Fibroblast of peridontal ligament (primary cell): ENCODE results near the gene CNGA3.

Experiments used
- DNase-seq: peaks from one replicate; pipeline ENCODE4 v3.0.0-alpha.2; 2010; ENCODE audit errors: extremely low read depth

Gene CNGA3

DNA sequence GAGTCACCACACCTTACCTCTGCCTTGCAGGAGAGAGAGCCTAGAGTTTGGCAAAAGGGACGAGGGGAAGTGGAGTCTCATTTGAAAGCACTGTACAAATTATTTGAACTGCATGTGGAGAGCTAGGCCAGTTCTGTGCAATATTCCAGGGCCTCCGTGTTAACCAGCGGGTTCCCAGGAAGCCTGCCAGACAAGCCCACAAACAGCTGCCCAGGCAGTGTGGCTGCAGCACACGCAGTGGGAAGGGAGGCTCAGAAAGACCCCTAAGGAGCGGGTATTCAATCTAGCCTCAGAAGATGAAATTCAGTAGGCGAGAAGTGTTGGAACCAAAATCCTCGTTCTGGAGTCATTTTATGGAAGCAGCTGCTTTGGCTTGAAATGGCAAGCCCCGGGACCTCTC, 30.7 kb downstream of the CNGA3 start:
- no peak for DNase-seq

DNA sequence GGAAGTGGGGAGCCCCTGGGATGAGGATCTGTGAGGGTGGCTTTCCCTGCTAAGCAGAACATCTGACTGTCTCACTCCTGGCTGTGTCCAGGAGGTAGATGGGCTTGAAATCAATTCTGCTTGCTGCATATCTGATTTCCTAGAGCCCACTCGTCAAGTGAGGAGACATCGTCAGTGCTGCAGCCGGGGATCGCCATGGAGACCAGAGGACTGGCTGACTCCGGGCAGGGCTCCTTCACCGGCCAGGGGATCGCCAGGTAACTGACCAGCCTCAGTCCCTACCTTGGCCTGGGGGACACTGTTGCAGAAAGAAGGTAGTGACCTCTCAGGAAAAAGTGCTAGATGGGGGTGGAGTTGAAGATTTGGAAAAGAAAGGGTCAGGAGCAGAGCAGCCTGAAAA, 31.3 kb downstream of the CNGA3 start:
- no peak for DNase-seq

DNA sequence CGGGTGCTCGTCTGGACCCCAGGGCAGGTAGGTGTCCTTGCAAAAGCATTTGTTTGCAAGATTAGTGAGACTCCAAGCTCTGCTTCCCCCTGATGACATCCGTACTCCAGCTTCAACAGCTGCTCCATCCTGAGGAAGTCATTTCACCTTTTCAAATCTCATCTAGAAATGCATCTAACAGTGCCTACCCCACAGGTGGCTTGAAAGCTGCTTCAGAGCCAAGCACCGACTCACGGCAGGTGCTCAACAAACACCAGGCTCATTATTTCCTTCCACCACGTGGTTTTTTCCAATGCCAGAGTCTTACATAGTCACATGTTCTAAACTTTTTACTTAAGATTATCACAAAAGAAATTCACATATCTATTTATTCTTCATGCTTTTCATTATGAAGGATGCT, 31.9 kb downstream of the CNGA3 start:
- DNase-seq = no peak

DNA sequence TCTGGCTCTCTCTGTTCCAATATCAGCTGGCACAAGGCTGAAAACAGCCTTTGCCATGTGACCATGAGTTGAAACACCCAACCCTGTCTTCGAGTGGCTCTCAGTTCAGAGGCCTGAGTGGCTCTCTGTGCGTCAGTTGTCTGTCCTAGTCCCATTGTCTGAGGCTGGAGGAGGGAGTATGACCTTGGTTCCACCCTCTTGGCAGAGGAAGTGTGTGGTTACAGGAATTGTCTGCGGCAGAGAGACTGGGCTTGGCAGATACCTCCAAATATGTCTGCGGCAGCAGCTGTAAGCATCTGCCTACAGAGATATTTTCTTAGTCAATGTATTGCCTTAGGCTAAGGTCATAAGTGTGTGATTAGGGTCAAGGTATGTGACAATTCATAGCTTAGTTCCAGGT, 32.6 kb downstream of the CNGA3 start:
- peak; percentile 38 for DNase-seq

DNA sequence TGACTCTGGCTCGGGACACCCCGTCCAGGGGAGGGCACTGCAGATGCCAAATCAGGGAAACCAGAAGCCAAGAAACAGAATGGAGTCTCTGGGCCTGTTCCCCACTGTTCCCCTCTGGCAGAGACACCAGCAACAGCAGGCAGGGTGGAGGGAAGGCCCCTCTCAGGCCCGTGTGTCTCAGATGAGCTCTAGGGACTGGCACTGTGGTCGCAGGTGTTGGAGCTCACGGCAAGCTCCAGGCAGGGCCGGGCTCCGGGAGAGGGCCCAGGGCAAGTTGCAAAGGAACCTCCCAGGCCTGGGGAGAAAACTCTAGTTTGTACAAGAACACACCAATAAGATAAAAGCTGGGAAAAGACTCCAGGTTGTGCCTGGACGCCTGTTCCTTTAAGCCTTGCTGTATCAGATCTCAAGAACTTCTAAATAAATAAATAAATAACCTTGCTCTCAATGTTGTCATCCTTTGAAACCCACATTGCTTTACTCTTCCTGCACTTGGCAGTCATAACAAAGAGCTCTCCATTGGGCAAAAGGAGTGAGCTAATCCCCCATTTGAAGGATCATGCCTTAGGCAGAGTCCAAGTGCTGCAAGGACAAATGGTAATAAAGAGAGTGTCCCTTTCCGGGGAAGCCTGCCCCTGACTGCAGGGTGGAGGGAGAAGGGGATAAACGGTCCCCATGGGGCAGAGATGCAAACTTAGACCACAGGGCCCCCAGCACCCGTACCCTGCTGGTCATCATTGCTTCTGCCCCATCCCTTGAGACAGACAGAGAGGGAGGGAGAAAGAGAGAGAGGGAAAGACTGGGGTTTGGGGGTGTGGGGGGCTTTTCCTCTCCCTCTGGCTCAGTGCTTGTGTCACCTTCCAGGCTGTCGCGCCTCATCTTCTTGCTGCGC, 33.3 kb downstream of the CNGA3 start:
- no peak for DNase-seq

DNA sequence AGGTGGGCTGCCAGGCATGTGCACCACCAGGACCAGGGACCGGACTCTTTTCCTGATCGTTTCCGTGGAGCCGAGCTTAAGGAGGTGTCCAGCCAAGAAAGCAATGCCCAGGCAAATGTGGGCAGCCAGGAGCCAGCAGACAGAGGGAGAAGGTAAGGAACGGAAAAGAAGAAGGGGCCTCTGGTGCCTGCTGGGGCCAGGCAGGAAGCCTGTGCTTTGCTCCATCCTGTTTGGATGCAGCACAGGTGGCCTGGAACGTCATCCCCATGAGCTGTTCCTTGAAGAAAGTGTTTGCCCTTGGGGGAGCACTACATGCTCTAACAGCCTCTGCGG, 33.9 kb downstream of the CNGA3 start:
- DNase-seq = no peak

DNA sequence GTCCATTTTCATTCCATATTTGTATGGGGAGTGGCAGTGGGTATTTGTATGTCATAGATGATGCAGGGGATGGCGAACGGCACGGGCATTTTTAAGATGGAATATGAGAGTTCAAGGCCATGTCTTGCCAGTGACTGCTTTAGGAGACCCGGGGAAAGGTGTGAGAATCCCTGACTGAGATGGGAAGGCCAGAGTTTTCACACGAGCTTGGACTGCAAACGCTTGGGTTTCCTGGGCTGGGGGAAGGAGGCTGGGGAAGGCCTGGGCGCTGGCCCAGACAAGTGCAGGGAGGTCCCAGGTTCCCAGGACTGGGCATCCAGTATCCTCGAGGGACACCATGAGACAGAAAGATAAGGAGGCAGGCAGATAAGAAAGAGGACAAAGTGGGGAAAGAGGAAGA, 35.2 kb downstream of the CNGA3 start:
- DNase-seq = no peak

DNA sequence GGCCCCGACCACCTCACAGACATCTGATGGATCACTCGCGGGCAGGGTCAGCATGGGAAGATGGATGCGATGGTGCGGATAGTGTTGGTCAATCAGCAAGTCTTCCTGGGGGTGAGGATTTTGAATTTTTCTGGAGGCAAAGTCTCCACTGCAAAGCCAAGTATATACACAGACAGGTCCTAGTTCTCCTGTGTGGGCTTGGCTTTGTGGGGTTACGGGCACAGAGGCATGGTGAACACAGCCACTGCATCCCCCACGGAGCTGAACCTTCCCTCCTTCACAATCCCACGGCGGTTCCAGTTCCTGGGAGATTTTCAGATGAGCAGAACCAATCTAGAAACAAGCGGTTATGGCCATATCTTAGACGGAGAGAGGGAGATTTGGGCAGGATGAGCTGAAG, 35.8 kb downstream of the CNGA3 start:
- DNase-seq = no peak

DNA sequence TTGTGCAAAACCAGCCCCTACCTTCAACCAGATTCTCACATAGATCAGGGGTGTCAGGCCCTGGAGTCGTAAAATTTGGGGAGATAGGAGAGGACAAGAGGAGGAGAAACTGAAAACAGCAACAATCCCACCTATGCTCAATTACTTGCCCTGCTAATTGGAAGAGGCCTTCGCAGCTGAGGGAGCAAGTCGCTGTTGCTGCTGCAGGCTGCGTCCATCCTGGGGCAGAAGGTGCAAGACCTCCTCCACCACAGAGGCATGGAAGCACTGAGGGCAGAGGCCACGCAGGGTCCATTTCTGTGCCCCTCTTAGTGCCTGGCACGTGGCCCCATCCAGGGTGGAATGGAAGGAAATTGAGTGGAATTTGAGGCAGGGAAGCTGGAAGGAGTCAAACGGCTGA, 36.5 kb downstream of the CNGA3 start:
- no peak for DNase-seq

DNA sequence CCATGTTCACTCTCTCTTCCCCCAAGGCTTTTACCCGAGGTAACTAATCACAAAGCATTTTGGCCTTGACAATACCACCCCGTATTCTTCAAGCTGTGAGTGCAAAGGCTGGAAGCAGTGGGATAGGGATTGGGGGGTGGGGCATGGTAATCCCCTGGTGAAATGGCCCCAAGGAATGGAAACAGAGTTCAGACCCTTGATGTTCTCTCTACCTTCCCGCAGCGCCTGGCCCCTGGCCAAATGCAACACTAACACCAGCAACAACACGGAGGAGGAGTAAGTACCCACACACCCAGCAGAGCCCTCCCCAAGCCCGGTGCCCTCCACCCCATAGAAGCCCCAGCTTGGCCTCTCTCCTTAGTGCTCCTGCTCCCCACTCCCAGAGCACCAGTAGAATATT, 36.9 kb downstream of the CNGA3 start:
- no peak for DNase-seq

DNA sequence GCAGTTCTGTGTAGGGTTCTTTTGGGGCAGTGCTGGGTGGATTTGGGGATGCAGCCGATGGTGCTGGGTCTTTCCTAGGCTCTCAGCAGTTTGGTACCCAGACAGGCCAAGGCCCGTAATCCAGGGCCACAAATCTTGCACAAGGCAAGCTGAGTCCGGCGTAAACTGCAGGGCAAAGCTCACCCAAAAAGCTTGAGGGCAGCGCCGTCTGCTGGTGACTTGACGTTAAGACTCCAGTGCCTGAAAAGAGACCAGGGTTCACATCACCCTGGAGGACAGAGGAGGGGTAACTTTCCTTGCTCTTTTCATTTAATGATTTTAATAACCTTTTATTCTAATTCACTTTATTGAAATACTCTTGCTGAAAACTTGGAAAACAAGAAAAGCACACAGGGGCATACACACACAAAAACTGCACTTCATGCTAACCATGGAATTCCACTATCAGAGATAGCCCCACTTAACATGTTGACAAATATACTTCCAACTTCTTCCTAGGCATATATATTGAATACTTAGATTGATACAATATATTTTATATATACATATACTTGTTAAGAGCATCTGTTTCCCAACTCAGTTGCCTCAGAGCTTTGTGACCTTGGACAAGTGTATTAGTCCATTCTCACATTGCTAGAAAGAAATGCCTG, 38.9 kb downstream of the CNGA3 start:
- peak; percentile 79 for DNase-seq

DNA sequence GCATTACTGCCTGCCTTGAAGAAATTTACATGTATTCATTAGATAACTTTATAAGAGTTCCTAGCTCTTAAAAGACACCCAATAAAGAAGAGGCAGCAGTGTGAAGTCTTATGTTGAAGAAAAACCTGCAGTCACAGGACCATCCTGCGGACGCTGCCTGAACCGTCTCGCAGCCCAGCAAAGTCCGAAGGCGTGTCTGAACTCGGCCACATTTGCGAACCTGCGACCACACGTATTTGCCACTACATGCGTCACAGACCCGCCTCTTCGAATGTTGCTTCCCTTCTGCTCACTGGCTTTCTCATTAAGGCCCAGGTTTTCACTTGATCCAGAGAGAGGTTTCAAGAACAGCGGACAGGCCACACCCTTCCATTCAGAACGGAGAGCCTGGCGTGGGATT, 41.2 kb downstream of the CNGA3 start:
- DNase-seq = no peak

DNA sequence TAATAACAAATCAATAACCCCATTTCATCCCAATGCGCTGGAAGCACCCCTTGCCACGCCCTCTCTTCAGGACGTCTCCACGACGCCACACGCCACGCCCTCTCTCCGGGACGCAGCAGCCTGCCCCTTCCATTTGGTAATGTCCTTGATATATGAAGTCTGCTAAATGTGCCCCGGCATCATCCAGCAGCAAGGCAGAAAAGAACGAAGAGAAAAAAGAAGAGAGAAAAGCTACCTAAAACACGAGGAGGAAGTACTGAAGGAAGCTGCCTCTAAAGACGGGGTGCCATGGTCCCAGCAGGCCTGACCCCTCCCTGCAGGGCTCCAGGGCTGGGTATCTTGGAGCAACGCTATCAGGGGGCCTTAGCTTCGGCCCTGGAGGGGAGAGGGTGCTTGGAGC, 41.8 kb downstream of the CNGA3 start:
- DNase-seq = no peak

DNA sequence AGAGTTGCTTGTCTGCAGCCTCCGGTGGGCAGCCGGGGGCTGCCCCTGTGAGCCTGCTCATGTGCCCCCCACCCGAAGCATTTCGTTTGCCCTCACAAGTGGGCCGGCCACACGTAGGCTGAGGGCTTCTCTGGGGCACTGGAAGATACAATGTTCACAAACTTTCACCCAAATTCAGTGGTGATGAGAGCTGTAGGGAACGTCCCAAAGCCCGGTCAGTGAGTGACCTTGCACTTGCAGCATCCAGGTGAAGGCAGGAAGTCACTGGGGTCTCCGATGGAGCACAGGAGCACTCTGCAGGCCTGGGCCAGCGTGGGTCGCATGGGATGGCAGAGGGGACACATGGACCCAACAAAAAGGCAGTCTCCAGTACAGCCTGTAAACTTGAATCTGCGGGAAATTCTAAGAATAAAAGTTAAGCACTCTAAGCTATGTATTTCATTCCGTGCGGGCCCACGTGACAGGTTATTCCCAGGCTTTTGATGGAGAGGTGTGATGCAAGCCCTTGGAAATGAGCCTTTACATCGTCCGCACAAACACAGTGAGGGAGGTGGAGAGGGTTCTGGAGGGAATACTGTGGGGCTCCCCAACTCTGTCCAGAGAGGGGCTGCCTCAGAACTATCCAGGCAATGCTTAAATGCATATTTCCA, 42.5 kb downstream of the CNGA3 start:
- DNase-seq = no peak

DNA sequence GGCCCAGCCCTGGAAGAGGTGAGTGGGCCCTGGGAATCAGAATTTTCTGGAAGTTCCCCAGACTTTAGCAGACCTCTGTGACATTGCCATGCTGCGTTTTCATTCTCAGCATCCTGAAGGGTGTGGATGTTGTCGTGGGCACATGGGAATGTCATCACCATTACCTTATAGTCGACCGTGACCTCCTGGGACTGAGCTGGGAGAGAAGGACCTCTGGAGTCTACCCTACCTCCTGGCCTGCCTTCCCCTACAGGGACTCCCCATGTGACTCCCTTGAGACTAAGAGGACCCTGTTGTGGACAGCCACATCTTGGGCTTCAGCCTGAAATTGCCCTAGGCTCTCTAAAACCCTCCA, 43.0 kb downstream of the CNGA3 start:
- DNase-seq = no peak

DNA sequence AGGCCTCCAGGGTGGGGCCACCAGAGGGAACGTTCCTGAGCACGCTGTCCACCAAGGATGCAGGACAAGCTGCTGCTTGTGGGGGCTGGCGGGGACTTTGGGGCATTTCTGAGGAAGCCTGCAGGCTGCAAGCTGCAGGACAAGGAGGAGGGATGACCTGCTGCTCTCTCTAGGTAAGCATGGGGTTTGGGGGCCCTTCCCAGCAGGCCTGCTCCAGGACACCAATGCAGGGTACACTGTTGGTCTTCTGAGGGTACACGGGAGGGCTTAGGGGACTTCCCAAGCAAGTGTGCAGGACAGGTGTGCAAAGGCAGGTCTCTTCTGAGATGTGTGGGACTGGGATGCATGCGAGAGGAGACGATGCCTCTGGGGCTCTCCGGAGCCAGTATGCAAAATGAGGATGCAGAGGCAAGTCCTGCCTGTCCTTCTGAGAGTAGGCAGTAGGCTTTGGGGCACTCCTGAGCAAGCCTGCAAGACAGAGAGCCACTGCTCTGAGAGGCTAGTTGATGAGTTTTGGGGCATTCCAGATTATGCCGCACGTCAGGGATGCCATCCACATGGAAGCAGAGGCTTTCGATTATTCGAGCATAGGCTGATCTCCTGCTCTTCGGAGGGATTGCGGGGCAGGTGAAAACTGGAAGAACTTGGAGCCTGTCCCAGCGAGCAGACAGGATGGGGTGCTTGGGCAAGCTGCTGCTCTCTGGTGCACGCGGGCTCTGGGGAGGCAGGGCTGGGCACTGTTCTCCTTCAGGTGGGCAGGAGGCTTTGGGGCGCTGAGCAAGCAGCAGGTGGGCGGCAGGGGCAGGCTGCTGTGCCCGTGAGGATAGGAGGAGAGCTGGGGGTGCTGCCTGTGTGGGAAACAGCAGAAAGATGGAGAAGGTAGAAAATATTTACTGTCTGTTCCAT, 44.6 kb downstream of the CNGA3 start:
- DNase-seq = no peak

DNA sequence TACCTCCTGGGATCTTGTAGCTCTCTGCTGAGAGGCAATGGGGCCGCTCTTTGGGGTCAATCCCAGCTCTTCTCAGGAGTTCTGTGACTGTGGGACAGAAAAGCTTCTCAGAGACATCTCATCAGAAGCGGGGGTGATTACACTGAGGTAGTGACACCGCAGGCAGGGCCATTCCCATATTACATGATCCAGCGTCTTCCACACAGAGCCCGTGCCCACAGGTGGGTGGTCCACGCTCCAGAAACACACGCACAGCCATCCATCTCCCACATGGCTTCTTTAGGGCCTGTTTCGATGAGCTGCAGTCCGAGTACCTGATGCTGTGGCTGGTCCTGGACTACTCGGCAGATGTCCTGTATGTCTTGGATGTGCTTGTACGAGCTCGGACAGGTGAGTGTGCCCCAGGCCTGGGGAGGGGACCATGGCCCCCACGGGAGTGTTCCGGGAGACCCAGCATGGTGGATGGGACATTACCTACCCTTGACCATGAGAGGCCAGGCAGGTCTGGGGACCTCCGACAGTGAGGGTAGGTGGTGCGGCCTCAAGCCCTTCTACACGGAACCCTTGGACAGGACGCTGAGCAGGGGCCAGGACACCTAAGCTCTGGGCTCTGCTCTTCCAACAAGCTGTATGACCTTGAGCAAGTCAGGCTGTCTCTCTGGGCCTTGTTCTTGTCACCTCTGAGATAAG, 45.5 kb downstream of the CNGA3 start:
- DNase-seq = no peak

DNA sequence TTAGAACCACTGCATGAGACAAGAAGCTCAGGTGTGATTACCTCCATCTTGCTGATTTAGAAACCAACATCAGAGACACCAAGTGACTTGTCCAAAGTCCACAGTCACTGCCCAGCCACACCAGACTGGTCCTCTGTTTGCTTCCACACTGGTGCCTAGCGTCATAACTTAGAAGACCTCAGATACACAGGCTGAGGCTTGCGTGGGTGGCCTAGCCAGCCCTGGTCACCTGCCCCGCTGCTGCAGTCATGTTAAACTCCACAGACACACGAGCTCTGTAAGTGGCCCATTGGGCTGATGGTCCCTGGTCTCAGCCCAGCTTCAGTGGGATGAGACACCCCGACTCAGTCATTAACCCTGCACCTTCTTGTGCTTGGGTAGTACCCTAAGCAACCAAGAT, 47.1 kb downstream of the CNGA3 start:
- DNase-seq = no peak

DNA sequence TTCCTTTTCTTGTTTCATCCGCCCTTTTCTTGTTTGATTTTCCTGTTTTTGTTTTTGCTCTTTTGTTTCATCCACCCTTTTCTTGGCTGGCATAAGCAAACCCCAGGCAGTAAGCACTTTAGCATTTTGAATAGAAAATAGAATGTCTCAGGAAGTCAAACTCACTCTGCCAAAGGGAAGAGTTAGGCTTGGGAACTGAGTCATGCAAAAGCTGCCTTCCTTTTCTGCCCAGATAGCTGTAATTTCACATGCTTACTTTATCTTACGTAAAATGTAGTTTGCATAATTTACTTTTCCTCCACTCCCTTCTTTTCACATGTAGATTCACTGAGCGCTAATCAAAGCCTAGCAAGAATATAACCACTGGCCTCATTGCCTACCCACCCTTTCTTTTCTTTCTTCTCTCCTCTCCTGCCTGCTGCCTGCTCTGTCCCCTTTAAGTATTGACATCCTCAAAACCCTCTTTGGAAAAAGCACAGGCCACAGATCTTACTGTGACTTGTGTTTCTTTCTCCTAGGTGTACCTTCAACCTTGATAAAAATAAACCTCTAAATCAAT, 48.4 kb downstream of the CNGA3 start:
- DNase-seq = no peak

DNA sequence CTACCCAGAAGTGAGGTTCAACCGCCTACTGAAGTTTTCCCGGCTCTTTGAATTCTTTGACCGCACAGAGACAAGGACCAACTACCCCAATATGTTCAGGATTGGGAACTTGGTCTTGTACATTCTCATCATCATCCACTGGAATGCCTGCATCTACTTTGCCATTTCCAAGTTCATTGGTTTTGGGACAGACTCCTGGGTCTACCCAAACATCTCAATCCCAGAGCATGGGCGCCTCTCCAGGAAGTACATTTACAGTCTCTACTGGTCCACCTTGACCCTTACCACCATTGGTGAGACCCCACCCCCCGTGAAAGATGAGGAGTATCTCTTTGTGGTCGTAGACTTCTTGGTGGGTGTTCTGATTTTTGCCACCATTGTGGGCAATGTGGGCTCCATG, 49.7 kb downstream of the CNGA3 start:
- no peak for DNase-seq

DNA sequence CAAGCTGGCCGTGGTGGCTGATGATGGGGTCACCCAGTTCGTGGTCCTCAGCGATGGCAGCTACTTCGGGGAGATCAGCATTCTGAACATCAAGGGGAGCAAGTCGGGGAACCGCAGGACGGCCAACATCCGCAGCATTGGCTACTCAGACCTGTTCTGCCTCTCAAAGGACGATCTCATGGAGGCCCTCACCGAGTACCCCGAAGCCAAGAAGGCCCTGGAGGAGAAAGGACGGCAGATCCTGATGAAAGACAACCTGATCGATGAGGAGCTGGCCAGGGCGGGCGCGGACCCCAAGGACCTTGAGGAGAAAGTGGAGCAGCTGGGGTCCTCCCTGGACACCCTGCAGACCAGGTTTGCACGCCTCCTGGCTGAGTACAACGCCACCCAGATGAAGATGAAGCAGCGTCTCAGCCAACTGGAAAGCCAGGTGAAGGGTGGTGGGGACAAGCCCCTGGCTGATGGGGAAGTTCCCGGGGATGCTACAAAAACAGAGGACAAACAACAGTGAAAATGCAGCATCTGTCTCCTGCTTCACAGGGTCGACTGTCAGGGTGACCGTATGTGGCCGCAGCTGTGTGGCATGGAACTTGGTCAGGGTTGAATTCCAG, 50.6 kb downstream of the CNGA3 start:
- no peak for DNase-seq
